ENCODE data around the gene NIM1K.

Gene NIM1K

DNA sequence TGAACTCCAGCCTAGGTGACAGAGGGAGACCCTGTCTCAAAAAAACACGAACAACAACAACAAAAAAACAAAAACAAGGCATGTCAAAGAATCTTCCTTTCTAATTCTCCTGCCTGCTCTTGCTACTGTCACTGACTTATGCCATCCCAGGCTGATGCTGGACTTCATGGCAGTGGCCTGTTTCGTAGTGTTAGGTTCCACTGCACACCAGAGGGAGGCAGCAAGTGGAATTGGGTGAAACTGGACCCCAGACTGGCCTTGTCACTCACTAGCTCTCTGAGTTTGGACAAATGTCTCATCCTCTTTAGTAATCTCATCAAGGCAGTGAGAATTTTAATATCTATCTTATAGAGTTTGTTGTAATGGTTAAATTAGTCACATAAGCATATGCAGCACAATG is 12.9 kb downstream of the NIM1K start:
- ATAC-seq = no peak
- TF ChIP-seq ZC3H10 (CRISPR knock-in tag; IDR thresholded peaks at IDR 0.05) (no peak), ZNF8 (CRISPR knock-in tag; IDR thresholded peaks at IDR 0.05) (no peak), BACH2 (CRISPR knock-in tag; IDR thresholded peaks at IDR 0.05; ENCODE audit: borderline replicate concordance) (no peak), ESRRG (CRISPR knock-in tag; IDR thresholded peaks at IDR 0.05) (no peak), ISL1 (CRISPR knock-in tag; IDR thresholded peaks at IDR 0.05) (no peak)
- TF ChIP-seq, protein P1, sequence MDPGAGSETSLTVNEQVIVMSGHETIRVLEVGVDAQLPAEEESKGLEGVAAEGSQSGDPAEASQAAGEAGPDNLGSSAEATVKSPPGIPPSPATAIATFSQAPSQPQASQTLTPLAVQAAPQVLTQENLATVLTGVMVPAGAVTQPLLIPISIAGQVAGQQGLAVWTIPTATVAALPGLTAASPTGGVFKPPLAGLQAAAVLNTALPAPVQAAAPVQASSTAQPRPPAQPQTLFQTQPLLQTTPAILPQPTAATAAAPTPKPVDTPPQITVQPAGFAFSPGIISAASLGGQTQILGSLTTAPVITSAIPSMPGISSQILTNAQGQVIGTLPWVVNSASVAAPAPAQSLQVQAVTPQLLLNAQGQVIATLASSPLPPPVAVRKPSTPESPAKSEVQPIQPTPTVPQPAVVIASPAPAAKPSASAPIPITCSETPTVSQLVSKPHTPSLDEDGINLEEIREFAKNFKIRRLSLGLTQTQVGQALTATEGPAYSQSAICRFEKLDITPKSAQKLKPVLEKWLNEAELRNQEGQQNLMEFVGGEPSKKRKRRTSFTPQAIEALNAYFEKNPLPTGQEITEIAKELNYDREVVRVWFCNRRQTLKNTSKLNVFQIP (CRISPR knock-in tag; IDR thresholded peaks at IDR 0.05; ENCODE audit: borderline replicate concordance, low read depth) = no peak

DNA sequence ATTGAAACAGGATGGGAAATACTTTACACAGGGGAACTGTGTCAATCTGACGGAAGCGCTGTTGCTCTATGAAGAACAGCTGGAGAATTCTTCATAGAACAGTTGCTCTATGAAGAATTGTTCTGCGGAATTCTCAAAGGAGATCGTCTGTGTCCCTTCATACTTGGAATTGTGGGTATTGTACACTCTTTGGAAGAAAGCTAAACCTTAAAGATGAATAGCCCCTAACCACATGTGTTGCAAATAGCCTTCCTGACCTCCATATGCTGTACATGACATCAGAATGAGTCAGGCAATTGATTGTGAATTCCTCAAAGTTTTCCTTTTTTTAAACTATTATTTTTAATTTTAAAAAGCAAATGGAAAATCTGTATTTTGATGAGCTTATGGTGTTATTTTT is 15.6 kb downstream of the NIM1K start:
- no peak for ATAC-seq
- TF ChIP-seq CSRNP3 (CRISPR knock-in tag; IDR thresholded peaks at IDR 0.05) (no peak), ZNF70 (CRISPR knock-in tag; IDR thresholded peaks at IDR 0.05) (no peak), PPARA (CRISPR knock-in tag; IDR thresholded peaks at IDR 0.05; ENCODE audit: borderline replicate concordance) (no peak), PATZ1 (CRISPR knock-in tag; IDR thresholded peaks at IDR 0.05; ENCODE audit: borderline replicate concordance) (no peak), ZFP30 (CRISPR knock-in tag; IDR thresholded peaks at IDR 0.05) (no peak), ZNF8 (CRISPR knock-in tag; IDR thresholded peaks at IDR 0.05) (no peak), ARNTL (CRISPR knock-in tag; IDR thresholded peaks at IDR 0.05; ENCODE audit: borderline replicate concordance, low read depth) (no peak), TOX (CRISPR knock-in tag; IDR thresholded peaks at IDR 0.05; ENCODE audit: borderline replicate concordance) (no peak), BACH2 (CRISPR knock-in tag; IDR thresholded peaks at IDR 0.05; ENCODE audit: borderline replicate concordance) (no peak), GLIS3 (CRISPR knock-in tag; IDR thresholded peaks at IDR 0.05) (no peak), OSR1 (CRISPR knock-in tag; IDR thresholded peaks at IDR 0.05) (no peak), ZNF565 (CRISPR knock-in tag; conservative IDR thresholded peaks at IDR 0.05; ENCODE audit: low read depth) (no peak), ESRRG (CRISPR knock-in tag; IDR thresholded peaks at IDR 0.05) (no peak), SNAI2 (CRISPR knock-in tag; IDR thresholded peaks at IDR 0.05) (no peak), TCF4 (CRISPR knock-in tag; IDR thresholded peaks at IDR 0.05; ENCODE audit: borderline replicate concordance) (no peak), ZFP3 (CRISPR knock-in tag; IDR thresholded peaks at IDR 0.05) (no peak), RARB (CRISPR knock-in tag; IDR thresholded peaks at IDR 0.05) (no peak), ZC3H10 (CRISPR knock-in tag; IDR thresholded peaks at IDR 0.05) (no peak)

DNA sequence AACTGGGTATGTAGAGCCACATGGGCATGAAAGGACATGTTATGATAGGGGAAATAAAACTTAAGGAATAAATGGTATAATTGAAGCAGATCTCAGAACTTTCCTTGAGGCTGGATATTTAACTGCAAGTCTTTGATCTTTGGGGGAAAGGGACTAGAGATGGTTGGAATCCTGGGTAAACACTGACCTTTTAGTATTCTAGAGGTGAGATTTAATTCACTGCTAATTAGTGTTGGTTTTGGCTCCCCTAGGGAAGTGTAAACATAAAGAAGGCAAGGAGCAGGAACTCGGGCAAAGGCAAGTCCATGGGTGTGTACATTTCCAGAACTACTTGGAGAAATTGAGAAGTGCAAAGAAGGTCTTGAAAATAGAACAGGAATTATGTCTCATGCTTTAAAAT is 16.6 kb downstream of the NIM1K start:
- no peak for TF ChIP-seq PATZ1 (CRISPR knock-in tag; IDR thresholded peaks at IDR 0.05; ENCODE audit: borderline replicate concordance)
- no peak for TF ChIP-seq SNAI2 (CRISPR knock-in tag; IDR thresholded peaks at IDR 0.05)
- TF ChIP-seq TSHZ2 (CRISPR knock-in tag; IDR thresholded peaks at IDR 0.05) = no peak
- TF ChIP-seq ESRRG (CRISPR knock-in tag; IDR thresholded peaks at IDR 0.05) = no peak
- no peak for TF ChIP-seq TCF4 (CRISPR knock-in tag; IDR thresholded peaks at IDR 0.05; ENCODE audit: borderline replicate concordance)
- TF ChIP-seq CSRNP3 (CRISPR knock-in tag; IDR thresholded peaks at IDR 0.05) = no peak
- no peak for TF ChIP-seq ARNTL (CRISPR knock-in tag; IDR thresholded peaks at IDR 0.05; ENCODE audit: borderline replicate concordance, low read depth)
- TF ChIP-seq, protein P1 (CRISPR knock-in tag; IDR thresholded peaks at IDR 0.05; ENCODE audit: borderline replicate concordance, low read depth) = no peak
- TF ChIP-seq ZC3H10 (CRISPR knock-in tag; IDR thresholded peaks at IDR 0.05) = no peak
- no peak for ATAC-seq
